Ascending aorta (tissue), 2 donors: ENCODE data around the gene VSIG10L2. TPM values are rescaled to one million over a fixed set of nuclear protein-coding genes. Genes with fewer than 3 reads are reported as not detected.
A peak's percentile ranks its signal among the peaks of the same experiment; 100 is the strongest.
"Not testable (repeated sequence)": the region's sequence is repeated elsewhere in the genome, so short reads cannot be mapped to it uniquely, and the experiment has no call there.

ENCODE experiments used
- DNase-seq, 2 donors: peaks; one replicate each; pipeline ENCODE4 v3.0.0-alpha.2; 2019; ENCODE audit warnings: low spot score in 2 of 2
- H3K27ac ChIP-seq, 2 donors: fragments of 200-600 bp; sonication (generic); one replicate each; pipeline ENCODE4 v1.5.1; 2016 to 2017; ENCODE audit warnings: mild to moderate bottlenecking in 1 of 2
- H3K27me3 ChIP-seq: fragments of 200-600 bp; sonication (generic); one replicate; pipeline ENCODE4 v1.5.1; 2017
- H3K36me3 ChIP-seq, 2 donors: fragments of 200-600 bp; sonication (generic); one replicate each; pipeline ENCODE4 v1.5.1; 2016
- H3K4me1 ChIP-seq, 2 donors: fragments of 200-600 bp; sonication (generic); one replicate each; pipeline ENCODE4 v1.5.1; 2016 to 2017; ENCODE audit warnings: mild to moderate bottlenecking in 1 of 2
- H3K4me3 ChIP-seq, 2 donors: fragments of 200-600 bp; sonication (generic); one replicate each; pipeline ENCODE4 v1.5.1; 2016 to 2017; ENCODE audit warnings: mild to moderate bottlenecking in 1 of 2
- H3K9me3 ChIP-seq, 2 donors: fragments of 200-600 bp; sonication (generic); one replicate each; pipeline ENCODE4 v1.5.1; 2016
- intact Hi-C: fragments of 100-400 bp; cut with DNase I; formaldehyde crosslinking; loops from one replicate; pipeline ENCODE4 v1.15.1; 2023
- total RNA-seq: library from RNA; depleted of rRNA; stranded (reverse); fragments of >200 nt; gene quantifications from one replicate; pipeline ENCODE4 v1.1.0, GENCODE V29; 2016
- TF ChIP-seq, protein P1 (sequence below), 3 experiments: fragments of 200-600 bp in 2 of 3; fragments of 450-650 bp in 1 of 3; sonication (generic) in 2 of 3; IDR thresholded peaks; one replicate each; pipeline ENCODE4 v1.5.1; 2016 to 2019; ENCODE audit warnings: antibody characterized with exemption in 3 of 3, mild to moderate bottlenecking in 1 of 3, moderate library complexity in 1 of 3

Gene VSIG10L2
- total RNA-seq, 1 donor from 2014 or later, result not detected

DNA sequence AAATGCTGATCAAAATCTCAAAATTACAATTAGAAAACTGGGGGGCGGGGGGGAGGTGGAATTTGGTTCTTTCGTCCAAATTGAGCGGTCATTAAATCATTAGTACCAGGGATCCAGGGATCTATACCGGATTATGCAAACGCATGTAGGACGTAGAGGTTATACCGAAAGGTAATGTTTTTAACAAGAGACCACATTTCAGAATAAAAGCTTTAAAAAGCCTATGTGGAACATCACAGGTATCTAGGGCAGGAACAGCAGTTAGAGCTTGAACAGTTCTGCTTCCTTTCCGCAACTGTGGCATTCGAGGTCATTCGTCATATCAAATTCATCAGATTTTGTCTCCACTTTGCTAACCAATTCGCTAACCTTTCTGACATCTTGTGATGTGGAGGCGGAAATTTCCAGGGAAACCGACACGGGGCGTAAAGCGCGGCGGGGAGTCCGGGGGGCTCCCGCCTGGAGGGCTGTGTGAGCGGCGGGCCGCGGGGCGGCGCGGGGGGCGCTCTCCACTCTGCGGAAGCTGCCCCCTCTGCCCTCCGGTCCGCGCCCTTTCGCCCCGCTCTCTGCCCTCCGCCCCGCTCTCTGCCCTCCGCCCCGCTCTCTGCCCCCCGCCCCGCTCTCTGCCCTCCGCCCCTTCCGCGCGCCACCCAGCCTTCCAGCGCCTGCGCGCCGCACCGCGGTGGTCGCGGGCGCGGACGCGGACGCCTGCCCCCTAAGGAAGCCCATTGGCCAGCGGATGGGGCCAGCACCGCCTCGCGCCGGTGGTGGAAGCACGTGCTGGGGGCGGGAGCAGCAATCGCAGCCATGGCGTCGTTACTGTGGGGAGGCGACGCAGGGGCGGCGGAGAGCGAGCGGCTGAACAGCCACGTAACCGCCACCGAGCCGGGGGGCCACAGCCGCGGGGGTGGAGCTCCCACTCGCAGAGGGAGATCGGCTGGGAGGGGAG, 41.9 kb upstream of the VSIG10L2 start, which contains the start of gene DDX25:
Gene DDX25 (plus strand): TSS at position 798 of the 949 bp plus-strand sequence. CDS start 10 bp downstream, at position 808.
- peak within 1 kb of the TSS; percentile 61 to 63 for H3K4me3 ChIP-seq
- TF ChIP-seq, protein P1, sequence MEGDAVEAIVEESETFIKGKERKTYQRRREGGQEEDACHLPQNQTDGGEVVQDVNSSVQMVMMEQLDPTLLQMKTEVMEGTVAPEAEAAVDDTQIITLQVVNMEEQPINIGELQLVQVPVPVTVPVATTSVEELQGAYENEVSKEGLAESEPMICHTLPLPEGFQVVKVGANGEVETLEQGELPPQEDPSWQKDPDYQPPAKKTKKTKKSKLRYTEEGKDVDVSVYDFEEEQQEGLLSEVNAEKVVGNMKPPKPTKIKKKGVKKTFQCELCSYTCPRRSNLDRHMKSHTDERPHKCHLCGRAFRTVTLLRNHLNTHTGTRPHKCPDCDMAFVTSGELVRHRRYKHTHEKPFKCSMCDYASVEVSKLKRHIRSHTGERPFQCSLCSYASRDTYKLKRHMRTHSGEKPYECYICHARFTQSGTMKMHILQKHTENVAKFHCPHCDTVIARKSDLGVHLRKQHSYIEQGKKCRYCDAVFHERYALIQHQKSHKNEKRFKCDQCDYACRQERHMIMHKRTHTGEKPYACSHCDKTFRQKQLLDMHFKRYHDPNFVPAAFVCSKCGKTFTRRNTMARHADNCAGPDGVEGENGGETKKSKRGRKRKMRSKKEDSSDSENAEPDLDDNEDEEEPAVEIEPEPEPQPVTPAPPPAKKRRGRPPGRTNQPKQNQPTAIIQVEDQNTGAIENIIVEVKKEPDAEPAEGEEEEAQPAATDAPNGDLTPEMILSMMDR (IDR thresholded peaks at IDR 0.05), result no peak
- DNase-seq, result no peak
- no peaks in the 10 kb centered on the region for H3K9me3 ChIP-seq
- no peak within 1 kb of the TSS for H3K27ac ChIP-seq
- peaks cover 7% of the 10 kb centered on the region in 2 donors for H3K36me3 ChIP-seq
- intact Hi-C loops, result loop anchor here (1.0 to 5.0 kb wide), 4 partner anchors 17 to 312 kb away; partner anchors contain the start of genes HYLS1 and STT3A
- H3K4me1 ChIP-seq, result peaks cover 2 to 8% of the 10 kb centered on the region in 2 donors
- peaks cover 5% of the 10 kb centered on the region for H3K27me3 ChIP-seq

DNA sequence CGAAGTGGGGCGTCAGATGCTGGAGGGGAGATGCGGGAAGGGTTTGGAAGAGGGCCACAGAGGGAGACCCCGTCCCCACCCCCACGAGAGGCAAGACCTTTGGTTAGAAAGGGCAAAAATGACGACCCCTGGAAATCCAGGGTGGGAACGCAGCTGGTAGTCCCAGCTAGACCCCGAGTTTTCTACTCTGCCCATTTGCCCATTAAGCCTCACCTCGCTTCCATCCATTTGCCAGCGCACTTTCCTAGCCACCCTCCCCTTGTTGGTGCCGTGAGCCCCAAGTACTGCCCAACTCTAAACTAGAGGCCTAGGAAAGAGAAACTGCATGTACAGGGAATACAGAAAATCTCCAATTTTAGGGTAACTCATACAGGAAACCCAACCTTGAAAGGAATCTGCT, 41.2 kb upstream of the VSIG10L2 start:
- Histone ChIP-seq H3K27ac (no peak overlapping the region), H3K4me3 (peak overlapping the region in 1 of 2 donors; percentile 46), H3K4me1 (peaks cover 2 to 8% of the 10 kb centered on the region in 2 donors), H3K27me3 (peaks cover 5% of the 10 kb centered on the region), H3K9me3 (no peaks in the 10 kb centered on the region), H3K36me3 (peaks cover 6 to 7% of the 10 kb centered on the region in 2 donors)
- DNase-seq, result no peak
- TF ChIP-seq, protein P1 (IDR thresholded peaks at IDR 0.05), result no peak
- intact Hi-C loops, result loop anchor here (5.0 kb wide), 2 partner anchors 208 to 312 kb away; partner anchors contain the start of gene STT3A

DNA sequence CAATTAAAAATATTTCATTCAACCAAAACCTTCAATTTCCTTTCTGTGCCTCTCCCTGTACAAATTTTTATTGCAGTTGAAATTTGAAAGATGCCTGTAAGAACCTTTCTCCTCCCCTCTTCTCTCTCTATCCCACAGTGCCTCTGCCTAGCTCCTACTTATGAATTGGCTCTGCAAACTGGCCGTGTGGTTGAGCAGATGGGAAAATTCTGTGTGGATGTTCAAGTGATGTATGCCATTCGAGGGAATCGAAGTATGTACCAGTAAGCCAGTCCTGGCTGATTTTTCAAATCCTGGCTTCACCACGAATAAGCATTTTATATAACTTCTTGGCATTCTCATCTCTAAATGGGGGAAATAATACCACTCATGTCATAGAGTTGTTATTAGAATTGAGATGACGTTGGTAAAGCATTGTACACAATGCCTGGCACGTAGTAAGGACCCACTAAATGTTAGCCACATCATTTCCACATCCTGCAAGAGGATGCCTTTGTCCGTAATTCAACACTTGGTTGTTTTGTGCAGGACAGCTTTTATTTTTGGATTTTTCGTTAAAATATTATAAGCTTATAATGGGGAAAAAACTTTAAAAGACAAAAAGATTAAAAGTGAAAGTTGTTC, 35.5 kb upstream of the VSIG10L2 start:
- Histone ChIP-seq H3K4me1 (no peaks in the 10 kb centered on the region), H3K9me3 (no peaks in the 10 kb centered on the region), H3K36me3 (no peaks in the 10 kb centered on the region), H3K27me3 (no peaks in the 10 kb centered on the region), H3K27ac (no peak overlapping the region), H3K4me3 (no peak overlapping the region)
- no peak for DNase-seq
- intact Hi-C loops, result no loop called here
- TF ChIP-seq, protein P1 (IDR thresholded peaks at IDR 0.05), result no peak

DNA sequence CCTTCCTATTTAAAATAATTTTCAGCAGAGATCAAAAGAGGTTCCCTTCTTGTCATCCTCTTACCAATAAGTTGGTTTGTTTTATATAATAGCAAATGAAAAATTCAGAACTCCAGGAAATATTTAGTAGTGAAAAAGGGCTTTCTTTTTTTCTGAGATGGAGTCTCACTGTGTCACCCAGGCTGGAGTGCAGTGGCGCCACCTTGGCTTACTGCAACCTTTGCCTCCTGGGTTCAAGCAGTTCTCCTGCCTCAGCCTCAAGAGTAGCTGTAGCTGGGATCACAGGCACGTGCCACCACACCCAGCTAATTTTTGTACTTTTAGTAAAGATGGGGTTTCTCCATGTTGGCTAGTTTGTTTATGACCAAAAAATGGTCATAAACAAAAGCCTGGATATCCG, 31.2 kb upstream of the VSIG10L2 start:
- H3K9me3 ChIP-seq, intact Hi-C loops, H3K36me3 ChIP-seq, H3K4me1 ChIP-seq, H3K27me3 ChIP-seq, H3K27ac ChIP-seq, H3K4me3 ChIP-seq, DNase-seq: not testable (repeated sequence)

DNA sequence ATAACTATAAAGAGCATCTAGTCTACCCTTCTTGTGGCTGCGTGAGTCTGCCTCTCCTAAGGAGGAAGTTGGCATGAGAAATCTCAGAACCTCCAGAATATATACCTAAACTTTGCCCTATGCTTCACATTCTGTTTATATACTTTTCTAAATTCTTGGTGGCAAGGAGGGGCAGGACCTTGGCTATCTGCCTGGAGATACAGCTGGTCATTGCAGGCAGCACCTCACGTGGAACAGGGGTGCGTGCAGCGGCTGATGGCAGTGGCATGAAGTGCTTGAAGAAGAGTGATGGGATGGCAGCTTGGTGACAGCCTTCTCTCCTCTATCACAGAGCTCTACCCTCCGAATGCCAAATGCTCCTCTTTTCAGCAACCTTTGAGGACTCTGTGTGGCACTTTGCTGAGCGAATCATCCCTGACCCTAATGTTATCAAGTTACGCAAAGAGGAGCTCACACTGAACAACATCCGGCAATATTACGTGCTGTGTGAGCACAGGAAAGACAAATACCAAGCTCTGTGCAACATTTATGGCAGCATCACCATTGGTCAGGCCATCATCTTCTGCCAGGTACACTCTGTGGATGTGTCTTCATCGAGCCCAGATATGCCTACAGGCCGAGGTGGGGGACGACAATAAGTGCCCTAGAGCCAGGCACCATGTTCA, 29.0 kb upstream of the VSIG10L2 start:
- no peak for DNase-seq
- H3K9me3 ChIP-seq, result no peaks in the 10 kb centered on the region
- no peaks in the 10 kb centered on the region for H3K36me3 ChIP-seq
- TF ChIP-seq, protein P1 (IDR thresholded peaks at IDR 0.05), result no peak
- intact Hi-C loops, result no loop called here
- no peaks in the 10 kb centered on the region for H3K27me3 ChIP-seq
- no peak overlapping the region for H3K27ac ChIP-seq
- no peak overlapping the region for H3K4me3 ChIP-seq
- H3K4me1 ChIP-seq, result no peaks in the 10 kb centered on the region
